Upper lobe of left lung (tissue), 4 donors: ENCODE data around the gene CCDC107.

Experiments
- CTCF ChIP-seq, 6 experiments: fragments of 450-650 bp in 4 of 6; fragments of 200-600 bp in 2 of 6; sonication (generic) in 2 of 6; IDR thresholded peaks; one replicate each; pipeline ENCODE4 v1.5.1; 2016 to 2019; ENCODE audit warnings: antibody characterized with exemption in 6 of 6
- EP300 ChIP-seq, 4 donors: sonication (generic); formaldehyde crosslinking; IDR thresholded peaks; one replicate each; pipeline ENCODE4 v1.5.1; 2017; ENCODE audit warnings: antibody characterized with exemption in 4 of 4, control low read depth in 2 of 4
- POLR2A ChIP-seq, 4 donors: fragments of 450-650 bp; IDR thresholded peaks; one replicate each; pipeline ENCODE4 v1.5.1; 2016 to 2017; ENCODE audit warnings: antibody characterized with exemption in 4 of 4, mild to moderate bottlenecking in 2 of 4
- POLR2AphosphoS5 ChIP-seq, 2 donors: sonication (generic); formaldehyde crosslinking; IDR thresholded peaks; one replicate each; pipeline ENCODE4 v1.5.1; 2017; ENCODE audit warnings: antibody characterized with exemption in 2 of 2

DNA sequence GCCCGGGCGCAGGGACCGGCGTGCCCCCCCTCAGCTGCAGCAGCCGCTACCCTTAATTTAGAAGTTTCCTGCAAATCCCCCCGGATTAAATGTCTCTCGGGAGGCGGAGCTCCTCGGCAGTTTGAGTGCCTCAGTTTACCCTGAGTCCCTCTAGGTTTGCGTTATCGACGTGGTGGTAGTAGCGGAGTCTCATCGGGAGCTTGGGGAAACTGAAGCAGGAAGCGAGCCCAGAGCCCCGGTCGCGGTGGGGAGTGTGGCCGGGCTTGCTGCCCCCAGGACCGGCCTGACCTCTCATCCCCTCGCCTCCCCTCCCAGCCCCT lies 32.2 kb downstream of the CCDC107 start:
- TF ChIP-seq CTCF (IDR thresholded peaks at IDR 0.05) (no peak), POLR2A (IDR thresholded peaks at IDR 0.05) (no peak), EP300 (IDR thresholded peaks at IDR 0.05) (no peak), POLR2AphosphoS5 (IDR thresholded peaks at IDR 0.05) (no peak)
